ENCODE data around the gene FASTKD1.

- TF ChIP-seq CTCF (IDR thresholded peaks at IDR 0.05): no peak
- TF ChIP-seq EZH2 (IDR thresholded peaks at IDR 0.05; ENCODE audit: borderline replicate concordance, insufficient read depth, low read depth, low read length, poor library complexity, severe bottlenecking): no peak
Measured at GRCh38 chr2:169525434-169525833, 48.2 kb downstream of the FASTKD1 start.

Measured in B cell (primary cell).